Prostate gland (tissue), 2 donors: ENCODE measurements around the gene COLQ.

Experiments
- CTCF ChIP-seq, 4 experiments: fragments of 200-600 bp in 2 of 4; fragments of 450-650 bp in 2 of 4; sonication (generic) in 2 of 4; IDR thresholded peaks; 1 replicate in 3 of 4; 2 replicates in 1 of 4; pipeline ENCODE4 v1.5.1; 2016 to 2019; ENCODE audit warnings: antibody characterized with exemption in 4 of 4, mild to moderate bottlenecking in 2 of 4, moderate library complexity in 2 of 4
- POLR2A ChIP-seq: fragments of 450-650 bp; IDR thresholded peaks from one replicate; pipeline ENCODE4 v1.6.1; 2016; ENCODE audit warnings: antibody characterized with exemption, mild to moderate bottlenecking

GRCh38 chr3:15523660-15524417 lies 2.3 kb upstream of the COLQ start:
- TF ChIP-seq CTCF (IDR thresholded peaks at IDR 0.05): no peak
- no peak for TF ChIP-seq POLR2A
